ENCODE results near the gene TJAP1. TPM values are rescaled to one million over a fixed set of nuclear protein-coding genes. Genes with fewer than 3 reads are reported as not detected.

TJAP1 gene
- total and polyA plus RNA-seq, 2 of the 8 experiments (the other 6 are each of a cell fraction or from before 2014, with no cell fraction given) = 30.7 to 40.4 TPM

DNA sequence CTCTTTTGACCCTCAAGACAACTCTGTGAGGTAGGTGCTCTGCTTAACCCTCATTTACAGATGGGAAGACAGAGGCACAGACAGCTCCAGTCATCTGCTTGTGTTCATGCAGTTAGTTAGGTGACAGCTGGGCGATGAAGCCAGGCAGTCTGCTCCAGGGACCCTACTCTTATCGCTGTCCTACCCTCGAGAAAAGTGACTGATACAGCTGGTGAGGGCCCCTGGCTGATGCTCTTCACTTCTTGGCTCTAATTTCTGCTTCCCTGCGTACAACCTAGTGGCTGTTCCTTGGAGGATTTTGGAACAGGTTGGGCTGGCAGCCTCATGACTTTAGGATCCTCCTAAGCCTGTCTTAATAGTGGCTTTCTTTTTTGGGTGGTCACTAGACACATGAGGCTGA is 9.1 kb upstream of the TJAP1 start (continued):
- TF ChIP-seq SIN3A (conservative IDR thresholded peaks at IDR 0.05 in 1 of 2, IDR thresholded peaks at IDR 0.05 in 1 of 2; ENCODE audit: low read depth in 1 of 2, low read length in 2 of 2) = no peak
- TF ChIP-seq, protein P1, sequence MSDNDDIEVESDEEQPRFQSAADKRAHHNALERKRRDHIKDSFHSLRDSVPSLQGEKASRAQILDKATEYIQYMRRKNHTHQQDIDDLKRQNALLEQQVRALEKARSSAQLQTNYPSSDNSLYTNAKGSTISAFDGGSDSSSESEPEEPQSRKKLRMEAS (IDR thresholded peaks at IDR 0.05) = no peak
- TF ChIP-seq CEBPB (IDR thresholded peaks at IDR 0.05; ENCODE audit: low read depth, low read length) = no peak
- no peak for TF ChIP-seq RNF2 (IDR thresholded peaks at IDR 0.05; ENCODE audit: borderline replicate concordance, low read depth, low read length, missing control alignments, poor library complexity, severe bottlenecking)

Data from H1 (cell line).